ENCODE results near the gene UBE2J2.

DNA sequence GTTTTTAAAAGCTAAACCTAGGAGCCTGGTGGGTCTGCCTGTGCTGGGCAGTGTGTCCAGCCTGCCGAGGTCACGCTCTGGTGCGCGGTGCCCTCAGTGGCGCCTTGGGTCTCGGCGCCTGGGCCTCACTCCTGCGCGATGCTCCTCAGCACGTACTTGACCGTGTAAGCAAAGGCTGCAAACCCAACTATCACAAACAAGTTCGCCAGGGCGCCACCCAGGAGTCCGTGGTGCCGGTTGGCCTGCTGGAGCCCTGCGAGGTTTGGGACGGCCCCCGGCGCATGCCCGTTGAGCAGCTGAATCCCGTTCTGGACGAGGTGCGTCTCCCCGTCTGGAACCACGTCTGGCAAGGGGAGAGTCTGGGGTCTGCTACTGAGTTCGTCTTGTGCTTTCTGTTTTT lies 18.6 kb downstream of the UBE2J2 start:
- TF ChIP-seq, protein P1, sequence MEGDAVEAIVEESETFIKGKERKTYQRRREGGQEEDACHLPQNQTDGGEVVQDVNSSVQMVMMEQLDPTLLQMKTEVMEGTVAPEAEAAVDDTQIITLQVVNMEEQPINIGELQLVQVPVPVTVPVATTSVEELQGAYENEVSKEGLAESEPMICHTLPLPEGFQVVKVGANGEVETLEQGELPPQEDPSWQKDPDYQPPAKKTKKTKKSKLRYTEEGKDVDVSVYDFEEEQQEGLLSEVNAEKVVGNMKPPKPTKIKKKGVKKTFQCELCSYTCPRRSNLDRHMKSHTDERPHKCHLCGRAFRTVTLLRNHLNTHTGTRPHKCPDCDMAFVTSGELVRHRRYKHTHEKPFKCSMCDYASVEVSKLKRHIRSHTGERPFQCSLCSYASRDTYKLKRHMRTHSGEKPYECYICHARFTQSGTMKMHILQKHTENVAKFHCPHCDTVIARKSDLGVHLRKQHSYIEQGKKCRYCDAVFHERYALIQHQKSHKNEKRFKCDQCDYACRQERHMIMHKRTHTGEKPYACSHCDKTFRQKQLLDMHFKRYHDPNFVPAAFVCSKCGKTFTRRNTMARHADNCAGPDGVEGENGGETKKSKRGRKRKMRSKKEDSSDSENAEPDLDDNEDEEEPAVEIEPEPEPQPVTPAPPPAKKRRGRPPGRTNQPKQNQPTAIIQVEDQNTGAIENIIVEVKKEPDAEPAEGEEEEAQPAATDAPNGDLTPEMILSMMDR (IDR thresholded peaks at IDR 0.05; ENCODE audit: borderline replicate concordance, extremely low read depth, low read length, poor library complexity, severe bottlenecking): no peak
- no peak for TF ChIP-seq EZH2 (IDR thresholded peaks at IDR 0.05; ENCODE audit: borderline replicate concordance, low read depth, low read length, severe bottlenecking)

All from DND-41 (cell line).